Fibroblast of pulmonary artery (primary cell): ENCODE measurements around the gene C3orf70.

Experiments used
- DNase-seq: peaks from one replicate; pipeline ENCODE4 v3.0.0-alpha.2; 2010; ENCODE audit warnings: low read depth
- H3K4me3 ChIP-seq: replicated peaks from 2 replicates; pipeline ENCODE4 v1.5.1; 2011; ENCODE audit warnings: low read depth, mild to moderate bottlenecking, control low read depth, low read length, moderate library complexity
- TF ChIP-seq, protein P1 (sequence below): IDR thresholded peaks from 2 replicates; pipeline ENCODE4 v1.5.1; 2011; ENCODE audit warnings: mild to moderate bottlenecking, control low read depth, low read length, inconsistent platforms; ENCODE audit errors: missing control alignments

Gene C3orf70

DNA sequence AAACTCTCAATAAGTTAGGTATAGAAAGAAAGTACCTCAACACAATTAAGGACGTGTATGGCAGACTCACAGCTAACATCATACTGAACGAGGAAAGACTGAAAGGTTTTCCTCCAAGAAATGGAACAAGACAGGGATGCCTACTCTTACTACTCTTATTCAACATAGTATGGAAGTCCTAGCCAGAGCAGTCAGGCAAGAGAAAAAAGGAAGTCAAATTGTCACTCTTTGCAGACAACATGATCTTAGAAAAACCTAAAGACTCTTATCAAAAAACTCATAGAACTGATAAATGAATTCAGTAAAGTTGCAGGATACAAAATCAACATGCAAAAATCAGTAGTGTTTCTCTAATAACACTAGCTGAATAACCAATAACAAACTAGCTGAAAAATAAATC is 96.0 kb downstream of the C3orf70 start:
- H3K4me3 ChIP-seq = no peak overlapping the region
- TF ChIP-seq, protein P1, sequence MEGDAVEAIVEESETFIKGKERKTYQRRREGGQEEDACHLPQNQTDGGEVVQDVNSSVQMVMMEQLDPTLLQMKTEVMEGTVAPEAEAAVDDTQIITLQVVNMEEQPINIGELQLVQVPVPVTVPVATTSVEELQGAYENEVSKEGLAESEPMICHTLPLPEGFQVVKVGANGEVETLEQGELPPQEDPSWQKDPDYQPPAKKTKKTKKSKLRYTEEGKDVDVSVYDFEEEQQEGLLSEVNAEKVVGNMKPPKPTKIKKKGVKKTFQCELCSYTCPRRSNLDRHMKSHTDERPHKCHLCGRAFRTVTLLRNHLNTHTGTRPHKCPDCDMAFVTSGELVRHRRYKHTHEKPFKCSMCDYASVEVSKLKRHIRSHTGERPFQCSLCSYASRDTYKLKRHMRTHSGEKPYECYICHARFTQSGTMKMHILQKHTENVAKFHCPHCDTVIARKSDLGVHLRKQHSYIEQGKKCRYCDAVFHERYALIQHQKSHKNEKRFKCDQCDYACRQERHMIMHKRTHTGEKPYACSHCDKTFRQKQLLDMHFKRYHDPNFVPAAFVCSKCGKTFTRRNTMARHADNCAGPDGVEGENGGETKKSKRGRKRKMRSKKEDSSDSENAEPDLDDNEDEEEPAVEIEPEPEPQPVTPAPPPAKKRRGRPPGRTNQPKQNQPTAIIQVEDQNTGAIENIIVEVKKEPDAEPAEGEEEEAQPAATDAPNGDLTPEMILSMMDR = no peak
- no peak for DNase-seq

DNA sequence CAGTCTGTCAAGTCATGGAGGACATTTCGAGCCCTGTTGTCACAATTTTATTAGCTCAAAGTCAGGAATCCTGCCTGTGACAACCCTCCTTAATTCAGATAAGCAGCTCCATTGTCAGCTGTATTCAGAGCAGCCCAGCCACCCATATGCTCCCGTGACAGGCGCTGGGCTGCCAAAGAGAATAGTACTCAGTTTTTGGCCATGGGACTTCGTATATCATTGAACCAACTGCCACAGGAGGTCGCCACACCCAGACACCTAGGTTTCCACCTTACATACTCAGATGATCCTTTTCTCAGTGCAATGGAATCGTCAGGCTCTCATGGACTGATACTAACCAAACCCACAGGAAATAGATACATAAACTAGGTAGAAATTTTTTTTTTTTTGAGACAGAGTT is 100.2 kb downstream of the C3orf70 start:
- H3K4me3 ChIP-seq = no peak overlapping the region
- TF ChIP-seq, protein P1 = no peak
- DNase-seq = no peak

DNA sequence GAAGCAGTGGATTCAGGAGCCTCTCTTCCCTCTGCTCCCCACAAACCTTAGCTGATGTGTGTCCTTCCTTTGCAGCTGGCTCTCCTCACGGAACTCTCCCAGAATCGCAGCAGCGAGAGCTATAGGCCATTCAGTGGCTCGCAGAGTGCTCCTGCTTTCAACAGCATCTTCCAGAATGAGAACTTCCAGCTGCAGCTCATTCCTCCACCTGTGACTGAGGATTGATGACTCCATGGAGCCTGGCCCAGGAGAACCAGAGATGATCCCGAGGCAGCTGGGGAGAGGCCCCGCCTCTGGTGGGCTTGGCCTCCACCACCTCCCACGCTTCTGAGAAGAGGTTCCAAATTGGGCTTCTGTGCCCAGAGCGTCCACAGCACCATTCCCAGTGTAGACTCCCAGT is 101.1 kb downstream of the C3orf70 start:
- TF ChIP-seq, protein P1 = no peak
- H3K4me3 ChIP-seq = no peak overlapping the region
- no peak for DNase-seq

DNA sequence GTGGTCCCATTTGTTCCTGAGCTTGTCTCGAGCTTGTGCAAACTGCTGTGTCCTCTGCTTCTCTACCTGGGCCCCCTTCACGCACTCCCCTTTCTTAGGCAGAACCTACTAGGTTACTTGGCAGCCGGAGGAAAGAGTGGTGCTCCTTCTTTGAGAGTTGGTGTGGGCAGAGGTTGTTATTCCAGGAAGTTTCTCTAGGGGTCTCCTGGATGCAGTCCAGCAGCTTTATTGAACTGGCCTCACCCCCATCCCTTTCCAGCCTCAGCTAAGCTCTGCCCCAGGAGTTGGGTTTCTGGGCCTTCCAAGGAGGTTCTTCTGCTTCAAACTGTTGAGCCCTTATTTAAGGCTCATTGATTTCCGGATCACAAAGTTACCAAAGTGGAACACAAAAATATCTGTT is 103.2 kb downstream of the C3orf70 start:
- no peak for DNase-seq
- TF ChIP-seq, protein P1 = no peak
- no peak overlapping the region for H3K4me3 ChIP-seq

DNA sequence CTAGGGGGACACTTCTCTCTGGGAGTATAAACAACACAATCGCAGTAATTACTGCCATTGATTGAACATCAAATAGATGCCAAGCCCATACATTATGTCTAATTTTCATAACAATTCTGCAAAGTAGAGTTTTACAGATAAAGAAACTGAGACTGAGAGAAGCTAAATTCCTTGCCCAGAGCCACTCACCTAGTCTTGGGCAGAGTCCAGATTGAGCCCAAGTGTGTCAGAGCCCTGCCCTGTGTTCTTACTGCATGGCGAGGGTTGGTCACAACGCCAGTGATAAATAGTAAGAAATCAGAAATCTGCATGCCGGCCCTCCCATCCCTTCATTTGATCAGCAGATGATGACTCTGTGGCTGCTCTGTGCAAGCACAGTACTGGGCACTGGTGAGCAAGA is 106.3 kb downstream of the C3orf70 start:
- TF ChIP-seq, protein P1 = no peak
- no peak overlapping the region for H3K4me3 ChIP-seq
- no peak for DNase-seq

DNA sequence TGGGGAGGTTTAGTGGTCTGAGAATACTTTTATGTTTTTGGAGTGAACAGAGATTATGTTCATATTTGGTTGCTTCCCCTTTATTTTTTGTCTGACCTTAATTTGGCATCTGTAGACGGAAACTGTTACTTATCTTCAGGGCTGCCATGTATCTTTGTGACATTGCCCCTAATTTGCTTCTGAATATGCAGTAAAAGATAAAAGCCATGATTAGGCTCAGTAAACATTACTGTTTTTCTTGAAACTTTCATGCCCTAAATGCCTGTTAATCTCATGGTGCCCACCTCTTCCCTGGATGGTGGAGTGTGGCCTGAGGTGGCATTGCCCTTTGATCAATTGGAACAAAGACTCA is 106.7 kb downstream of the C3orf70 start:
- DNase-seq = no peak
- TF ChIP-seq, protein P1 = no peak
- no peak overlapping the region for H3K4me3 ChIP-seq

DNA sequence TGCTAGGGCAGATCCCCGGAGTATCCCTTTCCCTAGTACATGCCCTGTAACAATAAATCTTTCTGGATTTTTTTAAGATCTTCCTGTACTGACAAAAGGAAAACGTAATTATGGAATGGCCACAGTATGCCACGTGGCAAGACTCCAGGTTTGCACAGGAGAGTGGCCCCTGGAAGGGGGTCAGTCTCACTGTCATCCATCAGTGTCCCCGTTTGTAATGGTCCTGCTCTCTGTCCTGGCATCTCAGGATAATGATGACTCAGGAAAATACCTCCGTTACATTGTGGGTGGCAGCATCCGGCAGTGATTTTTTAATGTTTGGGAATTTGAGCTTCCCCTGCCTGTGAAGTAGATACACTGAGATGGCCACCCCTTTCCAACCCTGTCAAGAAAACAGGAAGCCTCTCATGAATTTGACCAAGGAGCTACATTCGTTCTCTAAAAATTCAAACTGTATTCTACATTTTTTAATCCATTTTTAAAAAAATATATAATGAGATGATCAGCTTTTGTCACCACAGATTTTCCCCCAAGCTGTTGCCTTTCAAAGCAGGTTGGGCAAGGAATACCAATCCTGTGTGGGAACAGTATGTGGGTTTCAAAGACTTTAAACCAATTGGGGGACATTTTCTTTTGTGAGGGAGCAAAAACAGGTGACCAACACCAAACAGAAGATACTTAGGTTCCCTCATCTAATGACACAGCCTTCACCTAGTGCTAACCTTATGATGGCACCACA is 110.4 kb downstream of the C3orf70 start:
- DNase-seq = no peak
- H3K4me3 ChIP-seq = no peak overlapping the region
- TF ChIP-seq, protein P1 = no peak
